Urinary bladder (tissue), 4 donors: ENCODE results near the gene PRDM2. TPM values are rescaled to one million over a fixed set of nuclear protein-coding genes. Genes with fewer than 3 reads are reported as not detected.

Experiments
- DNase-seq: peaks from one replicate; pipeline ENCODE4 v3.0.0-alpha.2; 2015; ENCODE audit errors: extremely low spot score
- H3K27ac ChIP-seq: one replicate; pipeline ENCODE4 v1.5.1; 2013; ENCODE audit warnings: low read depth, mild to moderate bottlenecking, moderate library complexity
- H3K36me3 ChIP-seq: one replicate; pipeline ENCODE4 v1.6.1; 2013; ENCODE audit warnings: mild to moderate bottlenecking, moderate library complexity; ENCODE audit not compliant: insufficient read depth
- H3K4me1 ChIP-seq: one replicate; pipeline ENCODE4 v1.6.1; 2013; ENCODE audit warnings: mild to moderate bottlenecking, moderate library complexity; ENCODE audit not compliant: insufficient read depth
- H3K4me3 ChIP-seq: one replicate; pipeline ENCODE4 v1.5.1; 2013; ENCODE audit warnings: low read depth, low read length
- WGBS: extraction: QIAGEN DNeasy Blood & Tissue Kit; methylation state at CpG from one replicate; pipeline ENCODE4 v1.1.7; 2013; 5-methylcytosine and 5-hydroxymethylcytosine counted together
- polyA plus RNA-seq: library from polyadenylated mRNA; stranded (reverse); fragments of 200-250 nt; gene quantifications from one replicate; pipeline ENCODE4 v1.2.3, GENCODE V29; 2013
- total RNA-seq: library from RNA; depleted of rRNA; stranded (reverse); fragments of >200 nt; gene quantifications from one replicate; pipeline ENCODE4 v1.2.3, GENCODE V29; 2014
- donor health status: healthy with polysubstance abuse.
- donor health status: healthy.

The PRDM2 gene
- total and polyA plus RNA-seq, 2 donors: 31.3 to 34.2 TPM

- 95% methylated on average over 10 of the region's 10 CpGs for WGBS
- H3K4me3 ChIP-seq: no peak overlapping the region
- no peak for DNase-seq
- H3K27ac ChIP-seq: no peak overlapping the region
- no peaks in the 10 kb centered on the region for H3K36me3 ChIP-seq
- peaks cover 2% of the 10 kb centered on the region for H3K4me1 ChIP-seq
Measured at GRCh38 chr1:13786541-13786940, 86.6 kb downstream of the PRDM2 start.

GRCh38 chr1:13788795-13789194 lies 88.8 kb downstream of the PRDM2 start:
- H3K4me3 ChIP-seq: no peak overlapping the region

GRCh38 chr1:13790290-13791030 lies 90.5 kb downstream of the PRDM2 start:
- no peak overlapping the region for H3K27ac ChIP-seq
- no peaks in the 10 kb centered on the region for H3K4me1 ChIP-seq
- DNase-seq: no peak
- WGBS: 92% methylated on average over 13 of the region's 13 CpGs
- H3K36me3 ChIP-seq: no peaks in the 10 kb centered on the region
- no peak overlapping the region for H3K4me3 ChIP-seq

More at GRCh38 chr1:13788795-13789194, 88.8 kb downstream of the PRDM2 start:
- no peak for DNase-seq
- 87% methylated on average over 6 of the region's 6 CpGs for WGBS
- Histone ChIP-seq H3K27ac (no peak overlapping the region), H3K4me1 (no peaks in the 10 kb centered on the region), H3K36me3 (no peaks in the 10 kb centered on the region)

- Histone ChIP-seq H3K36me3 (no peaks in the 10 kb centered on the region), H3K4me1 (no peaks in the 10 kb centered on the region), H3K4me3 (no peak overlapping the region), H3K27ac (no peak overlapping the region)
- WGBS: 92% methylated on average over 6 of the region's 6 CpGs
- no peak for DNase-seq
Measured at GRCh38 chr1:13792419-13792818, 92.4 kb downstream of the PRDM2 start.

GRCh38 chr1:13793088-13793730 lies 93.2 kb downstream of the PRDM2 start:
- WGBS: 95% methylated on average over 14 of the region's 14 CpGs
- no peak overlapping the region for H3K27ac ChIP-seq
- H3K4me3 ChIP-seq: no peak overlapping the region

GRCh38 chr1:13794231-13795187 lies 94.5 kb downstream of the PRDM2 start:
- WGBS: 82% methylated on average over 8 of the region's 8 CpGs

More at GRCh38 chr1:13793088-13793730, 93.2 kb downstream of the PRDM2 start:
- DNase-seq: no peak
- Histone ChIP-seq H3K4me1 (no peaks in the 10 kb centered on the region), H3K36me3 (no peaks in the 10 kb centered on the region)

GRCh38 chr1:13797397-13797796 lies 97.4 kb downstream of the PRDM2 start:
- no peak for DNase-seq
- H3K4me1 ChIP-seq: no peaks in the 10 kb centered on the region
- H3K4me3 ChIP-seq: no peak overlapping the region
- H3K36me3 ChIP-seq: no peaks in the 10 kb centered on the region
- 73% methylated on average over 6 of the region's 6 CpGs for WGBS
- H3K27ac ChIP-seq: no peak overlapping the region

More at GRCh38 chr1:13794231-13795187, 94.5 kb downstream of the PRDM2 start:
- DNase-seq: no peak
- H3K27ac ChIP-seq: no peak overlapping the region
- no peaks in the 10 kb centered on the region for H3K4me1 ChIP-seq
- no peaks in the 10 kb centered on the region for H3K36me3 ChIP-seq
- no peak overlapping the region for H3K4me3 ChIP-seq

- no peak overlapping the region for H3K4me3 ChIP-seq
- H3K36me3 ChIP-seq: no peaks in the 10 kb centered on the region
- no peak for DNase-seq
- WGBS: 92% methylated on average over 5 of the region's 5 CpGs
- H3K4me1 ChIP-seq: no peaks in the 10 kb centered on the region
- no peak overlapping the region for H3K27ac ChIP-seq
Measured at GRCh38 chr1:13798120-13798519, 98.1 kb downstream of the PRDM2 start.

GRCh38 chr1:13799502-13800283 lies 99.7 kb downstream of the PRDM2 start:
- WGBS: 82% methylated on average over 10 of the region's 10 CpGs
- Histone ChIP-seq H3K4me1 (no peaks in the 10 kb centered on the region), H3K4me3 (no peak overlapping the region), H3K27ac (no peak overlapping the region), H3K36me3 (no peaks in the 10 kb centered on the region)
- no peak for DNase-seq

- H3K4me3 ChIP-seq: no peak overlapping the region
- DNase-seq: peak; percentile 49
- WGBS: 72% methylated on average over 8 of the region's 8 CpGs
- no peak overlapping the region for H3K27ac ChIP-seq
- no peaks in the 10 kb centered on the region for H3K4me1 ChIP-seq
- no peaks in the 10 kb centered on the region for H3K36me3 ChIP-seq
Measured at GRCh38 chr1:13801232-13801631, 101.2 kb downstream of the PRDM2 start.

GRCh38 chr1:13801655-13802486 lies 101.9 kb downstream of the PRDM2 start:
- Histone ChIP-seq H3K27ac (no peak overlapping the region), H3K4me1 (no peaks in the 10 kb centered on the region), H3K4me3 (no peak overlapping the region), H3K36me3 (no peaks in the 10 kb centered on the region)
- DNase-seq: no peak
- WGBS: 88% methylated on average over 20 of the region's 20 CpGs

- no peaks in the 10 kb centered on the region for H3K4me1 ChIP-seq
- H3K4me3 ChIP-seq: no peak overlapping the region
- no peaks in the 10 kb centered on the region for H3K36me3 ChIP-seq
- H3K27ac ChIP-seq: no peak overlapping the region
- 91% methylated on average over 19 of the region's 19 CpGs for WGBS
- no peak for DNase-seq
Measured at GRCh38 chr1:13802782-13803545, 103.0 kb downstream of the PRDM2 start.
